HG02970 (cell line): Measurements from ENCODE around the gene SLC1A7.

Experiments
- ATAC-seq: cut with Tn5 transposase; IDR thresholded peaks from one replicate; pipeline ENCODE4 v1.9.1; 2021; ENCODE audit warnings: mild to moderate bottlenecking, moderate library complexity, moderate number of reproducible peaks; ENCODE audit not compliant: unreplicated experiment, low FRiP score

SLC1A7 gene

DNA sequence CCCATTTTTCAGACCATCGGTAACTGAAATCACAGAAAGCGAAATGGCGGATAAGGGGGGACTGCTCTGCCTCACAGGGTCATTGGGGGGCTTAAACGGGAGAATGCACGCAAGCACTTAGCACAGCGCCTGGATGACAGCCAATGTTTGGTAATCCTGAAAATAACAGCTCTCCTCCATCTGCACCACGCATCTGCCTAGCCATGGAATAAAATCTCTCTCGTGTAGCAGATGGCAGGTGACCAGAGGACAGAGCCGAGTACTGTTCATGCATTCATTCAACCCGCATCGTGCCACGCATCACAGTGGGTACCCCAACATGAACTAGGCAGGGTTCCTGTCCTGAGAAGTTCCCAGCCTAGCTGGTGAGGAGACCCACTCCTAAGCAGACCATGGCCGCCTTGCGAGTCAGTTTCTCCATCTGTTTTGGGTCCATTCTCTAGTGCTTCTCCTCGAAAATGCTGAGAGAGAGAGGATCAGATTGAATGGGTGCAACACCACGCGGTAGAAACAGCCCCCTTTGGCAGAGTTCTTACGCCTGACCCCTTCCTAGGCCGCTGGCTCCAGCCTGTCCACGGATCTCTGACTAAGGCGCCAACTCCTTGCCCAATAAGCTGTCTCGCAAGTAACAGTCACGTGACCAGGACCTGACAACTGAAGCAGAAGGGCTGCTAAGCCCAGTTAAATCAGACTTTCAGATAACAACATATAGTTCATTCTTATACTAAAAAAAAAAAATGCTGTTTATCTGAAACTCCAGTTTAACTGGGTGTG lies 7.3 kb downstream of the SLC1A7 start:
- ATAC-seq = no peak

DNA sequence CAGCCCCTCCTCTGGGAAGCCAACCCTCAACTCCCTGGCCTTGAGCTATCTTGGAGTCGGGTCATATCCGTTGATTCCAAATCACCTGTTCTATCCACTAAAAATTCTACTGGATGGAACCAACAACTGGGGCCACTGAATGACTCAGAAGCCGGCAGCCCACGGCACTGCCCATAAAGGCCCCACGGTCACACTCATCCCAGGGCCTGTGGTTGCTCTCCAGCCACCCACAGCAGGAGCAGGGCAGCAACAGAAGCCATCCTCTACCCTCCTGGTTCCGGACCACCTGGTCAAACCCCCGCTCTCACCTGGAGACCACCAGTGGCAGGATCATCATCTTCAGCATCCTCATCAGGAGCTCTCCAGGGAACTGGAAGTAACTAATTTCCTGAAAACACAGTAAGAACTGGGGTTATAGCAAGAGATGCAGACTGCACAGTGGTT lies 8.4 kb downstream of the SLC1A7 start:
- ATAC-seq = no peak

DNA sequence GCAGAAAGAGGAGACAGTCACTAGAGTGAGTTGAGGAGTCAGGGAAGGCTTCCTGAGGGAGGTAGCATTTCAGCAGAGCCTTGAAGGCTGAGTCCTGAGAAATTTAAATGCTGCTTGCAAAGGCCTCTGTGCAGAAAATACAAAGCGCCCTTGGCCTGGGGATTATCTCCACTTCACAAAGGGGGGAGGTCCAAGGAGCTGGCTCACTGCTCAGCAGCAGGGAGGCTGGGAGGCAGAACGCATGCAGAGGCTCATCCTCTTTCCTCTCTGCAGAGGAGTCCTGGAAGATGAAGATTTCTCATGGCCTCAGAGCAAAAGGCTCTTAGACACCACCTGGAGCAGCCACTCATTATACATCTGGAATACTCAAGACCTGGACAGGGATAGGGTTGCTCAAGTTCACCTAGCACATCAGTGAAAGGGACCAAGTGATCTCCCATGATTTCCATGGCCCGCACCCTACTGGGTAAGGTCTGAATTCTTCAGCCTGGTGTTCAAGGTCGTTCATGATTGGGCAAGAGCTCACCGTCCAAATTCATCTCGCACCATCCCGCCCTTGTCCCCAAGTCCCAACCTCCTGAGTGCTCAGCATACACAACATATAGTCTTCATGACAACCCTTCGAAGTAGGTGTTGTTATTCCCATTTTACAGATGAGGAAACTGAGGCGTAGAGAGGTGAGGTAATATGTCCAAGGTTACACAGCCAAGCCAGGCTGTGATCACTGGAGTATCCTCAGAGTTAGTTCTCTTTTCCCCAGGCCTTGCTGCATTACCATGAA lies 9.0 kb downstream of the SLC1A7 start:
- ATAC-seq = no peak

DNA sequence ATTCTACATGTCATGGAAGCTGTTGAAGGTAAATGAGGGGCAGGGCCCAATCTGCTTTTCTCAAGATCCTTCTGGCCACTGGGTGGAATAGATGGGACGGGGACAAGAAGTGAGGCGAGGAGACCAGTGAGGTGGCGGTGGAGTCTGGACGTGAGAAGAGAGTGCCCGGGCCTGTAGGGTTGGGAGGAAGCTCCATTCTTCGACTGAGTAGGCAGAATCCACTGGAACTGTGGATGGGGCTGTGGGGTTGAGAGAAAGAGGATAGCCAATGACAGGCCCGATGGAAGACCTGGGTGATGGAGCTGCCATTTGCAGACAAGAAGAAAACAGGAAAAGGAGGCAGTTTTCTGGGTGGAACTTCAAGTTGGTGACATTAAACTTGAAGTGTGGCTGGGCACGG lies 10.3 kb downstream of the SLC1A7 start:
- no peak for ATAC-seq

DNA sequence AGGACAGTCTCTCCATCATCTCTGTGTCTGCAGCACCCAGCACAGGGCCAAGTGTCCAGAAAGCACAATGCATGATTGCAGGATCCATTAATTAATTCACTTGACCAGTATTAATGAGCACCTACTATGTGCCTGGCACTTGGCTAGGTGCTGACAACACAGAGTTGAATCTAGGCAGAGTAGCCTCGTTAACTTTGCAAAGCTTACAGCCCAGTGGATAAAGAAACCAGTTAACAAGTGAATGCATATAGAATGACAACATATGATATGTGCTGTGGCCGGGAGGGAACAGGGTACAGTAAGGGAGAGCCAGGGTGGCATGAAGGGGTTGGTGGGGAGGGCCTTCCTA lies 10.9 kb downstream of the SLC1A7 start:
- no peak for ATAC-seq

DNA sequence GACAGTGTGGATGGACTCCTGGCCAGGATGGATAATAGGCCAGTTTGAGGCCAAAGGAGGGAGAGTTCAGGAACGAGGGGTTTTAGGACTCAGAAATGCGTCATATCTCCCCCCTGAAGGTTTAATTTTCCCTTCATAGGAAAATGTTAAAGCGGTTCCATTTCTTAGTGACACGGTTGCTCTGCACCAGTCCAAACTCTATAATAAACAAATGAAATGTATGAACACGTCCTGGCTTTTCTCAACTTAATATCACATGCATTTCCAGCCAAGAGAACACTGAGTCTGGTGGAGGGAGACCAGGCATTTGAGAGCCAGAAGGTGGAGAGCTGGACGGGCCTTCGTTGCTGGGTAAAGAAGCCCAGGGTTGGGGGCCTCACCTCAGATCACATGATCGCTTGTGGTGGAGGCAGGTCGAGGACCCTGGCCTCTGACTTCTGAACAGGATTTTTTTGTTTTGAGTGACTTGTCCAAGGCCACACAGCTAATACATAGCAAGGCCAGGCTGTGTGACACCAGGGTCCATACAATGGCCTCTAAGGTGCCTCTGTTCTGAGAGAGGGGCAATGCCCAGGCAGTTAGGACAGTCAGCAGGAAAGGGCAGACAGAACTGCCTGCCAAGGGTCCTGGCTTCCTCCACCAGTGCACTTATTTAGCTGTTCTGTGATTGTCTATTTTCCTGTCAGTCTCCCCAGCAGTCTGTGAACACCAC lies 11.4 kb downstream of the SLC1A7 start:
- ATAC-seq = no peak

DNA sequence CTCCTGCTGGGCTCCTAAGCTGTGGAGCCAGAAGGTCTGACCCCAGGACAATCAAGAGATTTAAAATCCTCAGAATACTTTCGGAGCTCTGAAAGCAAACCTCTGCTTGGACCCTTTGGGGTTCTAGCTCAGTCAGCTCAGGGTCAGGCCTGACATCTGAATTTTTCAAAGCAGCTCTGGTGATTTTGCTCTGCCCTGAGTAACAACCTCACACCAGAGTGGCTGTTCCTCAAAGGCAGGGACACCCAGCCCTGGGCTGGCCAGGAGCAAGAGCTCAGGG lies 11.9 kb downstream of the SLC1A7 start:
- no peak for ATAC-seq

DNA sequence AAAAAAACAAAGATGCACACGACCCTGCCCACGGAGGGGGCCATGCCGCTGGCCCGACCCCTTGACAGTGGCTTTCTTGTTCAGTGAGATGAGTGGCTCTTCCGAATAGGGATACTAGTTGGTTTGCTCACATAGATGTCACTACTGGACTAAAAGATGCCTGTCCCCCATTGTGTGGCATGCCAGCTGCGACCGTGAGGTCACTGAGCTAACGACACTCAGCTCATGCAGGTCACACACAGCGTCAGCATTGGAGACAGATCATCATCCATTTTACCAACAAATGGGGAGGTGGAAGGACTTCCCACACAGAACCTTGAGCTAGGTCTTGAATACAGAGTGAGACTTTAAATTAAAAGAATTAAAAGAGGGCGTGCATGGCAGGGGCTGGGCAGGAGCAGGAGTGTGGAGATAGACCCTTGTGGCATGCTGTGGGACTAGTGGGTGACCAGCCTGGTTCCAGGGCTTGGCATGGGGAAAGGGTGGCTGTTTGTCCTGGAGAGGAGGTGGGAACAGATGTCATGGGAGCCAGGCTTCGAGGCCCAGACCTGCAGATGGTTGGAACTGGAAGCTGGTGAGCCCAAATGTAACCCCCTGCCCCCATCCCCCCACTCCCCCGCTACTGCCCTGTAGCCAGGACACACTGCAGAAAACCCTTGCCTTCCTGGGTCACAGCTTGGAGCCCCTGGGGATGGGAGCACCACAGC lies 12.4 kb downstream of the SLC1A7 start:
- no peak for ATAC-seq

DNA sequence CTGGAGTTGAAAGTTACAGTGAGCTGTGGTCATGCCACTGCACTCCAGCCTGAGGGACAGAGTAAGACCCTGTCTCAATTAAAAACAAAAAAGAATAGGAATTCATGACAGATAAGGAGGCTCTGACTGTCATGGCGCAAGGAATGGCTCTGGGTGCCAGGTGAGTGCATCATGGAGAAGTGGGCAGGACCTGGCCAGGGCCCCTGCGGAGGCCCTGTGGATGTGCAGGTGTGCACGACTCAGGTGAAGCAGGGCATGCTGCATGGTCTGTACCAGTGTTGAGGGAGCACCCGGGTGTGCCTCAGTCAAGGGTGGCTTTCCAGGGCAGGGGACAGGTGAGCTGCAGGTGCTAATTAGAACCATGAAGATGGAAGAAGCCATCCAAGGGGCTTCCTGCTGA lies 14.0 kb downstream of the SLC1A7 start:
- ATAC-seq = no peak

DNA sequence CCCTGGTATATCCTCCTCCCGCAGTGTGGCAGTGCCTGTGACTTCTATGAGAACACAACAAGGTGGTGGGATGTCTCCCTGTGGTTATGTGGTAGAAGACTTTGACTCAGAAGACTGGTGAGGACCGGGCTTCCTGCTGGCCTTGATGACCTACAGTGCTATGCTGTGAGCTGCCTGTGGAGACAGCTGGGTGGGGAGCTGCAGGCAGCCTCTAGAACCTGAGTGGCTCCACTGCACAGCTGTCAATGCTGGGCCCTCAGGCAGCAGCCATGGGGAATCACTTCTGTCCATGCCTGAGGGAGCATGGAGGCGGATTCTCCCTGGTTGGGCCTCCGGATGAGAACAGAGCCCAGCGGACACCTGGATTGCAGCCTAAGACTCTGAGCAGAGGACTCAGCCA lies 14.9 kb downstream of the SLC1A7 start:
- ATAC-seq = no peak

DNA sequence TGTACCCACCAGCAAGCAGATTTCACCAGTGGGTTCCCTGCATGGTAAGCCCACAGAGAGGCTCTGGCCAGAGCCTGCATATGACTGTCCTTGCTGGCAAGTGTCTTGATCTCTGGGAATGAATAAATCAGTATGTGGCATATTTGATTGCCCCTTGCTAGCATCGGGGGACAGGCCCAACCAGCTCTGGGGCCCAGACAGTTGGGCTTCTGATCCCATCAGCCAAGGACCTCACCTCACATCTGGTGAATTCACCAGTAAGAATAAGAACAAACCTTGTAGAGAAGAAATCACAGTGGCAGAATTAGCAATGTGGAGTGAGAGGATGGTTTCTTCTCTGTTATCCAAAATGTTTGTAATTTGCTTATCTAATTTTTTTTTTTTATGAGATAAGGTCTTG lies 15.9 kb downstream of the SLC1A7 start:
- no peak for ATAC-seq

DNA sequence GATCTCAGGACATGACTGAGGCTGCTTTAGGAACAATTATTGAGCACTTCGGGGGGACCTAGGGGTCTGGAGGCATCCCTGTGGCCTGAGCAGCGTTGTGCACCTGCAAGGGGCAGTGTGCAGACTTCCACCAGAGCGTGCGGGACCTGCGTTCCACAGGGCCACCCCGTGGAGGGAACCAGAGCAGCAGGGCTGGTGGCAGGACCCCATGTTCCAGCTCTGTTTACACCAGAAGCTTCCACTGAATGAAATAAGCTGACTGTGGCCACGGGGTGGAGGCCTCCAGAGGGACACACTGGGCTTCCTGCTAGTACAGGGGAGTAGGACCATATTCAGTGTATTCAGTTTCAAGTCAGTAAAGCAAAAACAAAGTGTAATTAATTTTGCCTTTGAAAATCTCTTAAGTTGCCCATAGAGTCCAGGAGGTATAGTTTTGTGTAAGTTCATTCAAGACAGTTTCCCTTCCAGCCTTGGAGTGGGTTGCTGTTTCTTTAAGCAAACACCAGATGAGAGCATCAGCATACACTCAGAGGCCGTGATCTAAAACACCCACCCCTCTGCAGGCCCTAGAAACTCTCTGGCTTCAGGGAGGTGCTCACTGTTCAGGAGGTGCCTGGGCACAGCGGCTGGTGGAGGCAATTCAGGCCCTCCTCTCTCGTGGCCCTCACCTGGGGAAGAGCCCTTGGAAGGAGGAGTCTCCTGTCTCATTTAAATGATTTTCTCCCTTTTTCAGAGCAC lies 16.6 kb downstream of the SLC1A7 start:
- no peak for ATAC-seq

DNA sequence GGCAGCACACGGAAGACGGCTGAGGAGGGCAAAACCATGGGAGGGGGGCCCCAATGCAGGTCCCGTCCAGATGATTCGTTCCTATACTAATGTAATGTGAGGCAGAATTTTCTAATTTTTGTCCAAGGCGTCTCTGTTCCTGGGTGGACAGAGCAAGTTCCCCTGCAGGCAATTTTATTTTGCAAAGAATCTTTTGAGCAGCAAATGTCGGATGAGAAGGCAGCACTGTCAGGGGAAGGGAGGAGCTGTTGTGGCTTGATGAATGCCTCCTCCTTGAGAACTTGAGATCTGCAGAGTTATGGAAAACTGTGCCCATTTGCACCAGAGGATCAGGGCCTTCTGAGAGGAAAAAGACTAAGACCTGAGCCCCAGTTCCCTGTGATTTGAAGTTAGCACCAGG lies 17.3 kb downstream of the SLC1A7 start:
- ATAC-seq = no peak

DNA sequence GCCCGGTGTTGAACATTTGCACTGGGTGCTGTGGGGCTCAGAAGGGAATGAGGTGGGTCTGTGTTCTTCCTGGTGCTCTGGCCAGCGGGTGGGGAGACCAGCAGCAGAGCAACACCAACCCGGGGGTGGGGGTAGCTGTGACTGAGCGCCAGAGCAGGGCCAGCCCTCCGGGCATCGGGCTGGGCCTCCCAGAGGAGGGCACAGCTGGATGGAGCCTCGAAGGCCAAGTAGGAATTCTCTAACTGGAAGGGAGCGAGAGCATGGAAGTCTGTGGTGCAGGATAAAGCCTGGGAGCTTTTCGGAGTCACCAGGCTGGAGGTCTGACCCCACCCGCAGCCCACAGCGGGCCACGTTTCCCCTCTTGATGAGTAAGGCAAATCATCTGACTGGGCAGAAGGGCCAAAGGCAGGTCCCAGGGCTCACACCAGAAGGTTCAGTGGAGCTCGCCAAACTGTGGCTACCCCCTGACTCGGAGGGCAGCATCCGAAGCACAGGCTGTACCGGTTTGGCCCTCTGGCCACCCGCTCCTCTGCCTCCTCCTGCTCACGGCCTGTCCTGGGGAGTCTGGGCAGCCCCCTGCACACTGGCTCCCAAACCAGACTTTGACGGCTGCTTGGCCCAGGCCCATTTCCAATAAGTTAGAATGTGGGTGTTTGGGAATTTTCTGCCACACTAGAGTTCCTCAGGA lies 18.8 kb downstream of the SLC1A7 start:
- no peak for ATAC-seq

DNA sequence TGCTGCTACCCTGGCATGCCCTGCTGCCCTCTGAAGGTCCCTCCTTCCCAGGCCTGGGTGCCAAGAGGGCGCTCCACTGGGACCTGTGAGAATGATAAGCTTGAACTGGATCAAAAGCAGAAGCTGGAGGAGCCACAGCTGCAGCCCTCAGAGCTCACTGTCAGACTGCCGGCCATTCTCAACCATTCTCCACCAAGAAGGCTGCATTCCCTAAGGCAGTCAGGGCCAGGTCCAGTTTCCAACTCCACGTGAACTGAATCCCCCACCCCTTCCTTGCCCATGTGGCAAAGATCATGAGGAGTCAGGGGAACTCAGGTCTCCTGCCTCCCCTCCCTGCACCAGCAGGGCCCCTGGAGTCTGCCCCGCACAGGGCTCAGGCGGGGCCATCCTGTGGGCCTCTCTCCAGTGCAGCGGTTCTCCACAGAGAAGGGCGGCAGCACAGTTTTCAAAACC lies 19.5 kb downstream of the SLC1A7 start:
- ATAC-seq = no peak

DNA sequence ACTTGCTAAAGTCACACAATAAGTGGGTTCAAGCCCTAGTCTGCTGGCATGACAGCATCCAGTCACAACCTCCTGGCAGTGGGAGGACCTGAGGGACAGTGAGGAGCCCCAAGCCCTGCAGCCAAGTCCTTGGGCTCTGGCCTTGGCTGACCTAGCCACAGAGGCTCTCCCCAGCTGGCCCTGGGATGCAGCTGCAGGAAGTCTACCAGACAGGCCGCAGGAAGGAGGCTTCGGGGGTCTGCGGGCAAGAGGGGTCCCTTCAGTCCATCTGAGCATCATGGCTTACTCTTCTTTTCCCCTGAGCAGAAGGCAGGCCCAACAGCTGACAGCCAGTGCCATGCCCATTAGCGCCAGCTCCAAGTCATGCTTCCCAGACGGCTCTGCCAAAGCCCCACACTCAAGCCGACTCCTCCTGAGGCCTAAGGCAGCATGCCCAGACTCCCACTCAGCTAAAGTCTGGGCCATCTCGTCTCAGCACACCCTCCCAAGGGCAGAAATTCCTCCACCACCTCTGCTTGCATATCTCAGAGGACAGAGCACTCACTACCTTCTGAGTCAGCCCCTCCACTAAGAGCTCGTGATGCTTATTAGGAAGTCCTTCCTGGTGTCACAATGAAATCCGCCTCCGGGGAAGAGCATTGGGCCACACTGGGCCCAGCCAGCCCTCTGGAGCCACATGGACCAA lies 20.1 kb downstream of the SLC1A7 start:
- ATAC-seq = no peak

DNA sequence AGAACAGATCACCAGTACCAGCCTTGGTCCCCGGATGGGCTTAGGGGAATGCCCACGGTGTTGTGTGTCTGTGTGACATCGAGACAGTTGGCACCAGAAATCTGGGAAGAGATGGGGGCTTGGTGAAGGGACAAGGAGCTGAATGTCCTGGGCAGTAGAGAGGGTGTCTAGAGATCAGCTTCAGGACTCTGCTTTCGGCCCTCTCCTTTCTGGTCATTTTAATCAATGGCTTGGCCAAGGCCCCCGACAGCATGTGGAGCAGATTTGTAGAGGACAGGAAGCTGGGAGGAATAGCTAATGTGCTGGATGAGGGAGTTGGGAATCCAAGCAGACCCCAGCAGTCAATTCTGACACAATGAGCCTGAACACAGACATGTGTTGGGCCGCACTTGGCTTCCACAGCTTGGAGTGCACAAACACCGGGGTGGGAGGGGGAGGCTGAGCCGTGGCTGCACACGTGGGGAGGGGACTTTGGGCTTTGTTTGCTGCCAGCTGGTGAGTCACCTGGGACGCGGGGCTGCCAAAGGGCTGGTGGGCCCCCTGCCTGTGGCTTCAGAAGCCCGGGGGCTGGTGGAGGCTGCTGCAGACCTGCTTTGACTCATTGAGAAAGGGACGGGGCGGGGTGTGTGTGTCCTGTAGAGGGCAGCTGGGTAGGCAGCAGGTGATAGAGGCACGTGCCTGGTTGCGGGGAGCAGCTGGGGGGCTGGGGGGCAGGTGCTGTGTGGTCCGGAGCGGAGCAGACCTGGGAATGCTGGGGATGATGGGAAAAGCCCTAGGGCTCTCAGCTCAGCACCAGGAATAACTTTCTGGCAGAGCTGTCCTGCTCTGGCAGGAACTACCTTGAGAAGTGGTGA lies 20.9 kb downstream of the SLC1A7 start:
- no peak for ATAC-seq

DNA sequence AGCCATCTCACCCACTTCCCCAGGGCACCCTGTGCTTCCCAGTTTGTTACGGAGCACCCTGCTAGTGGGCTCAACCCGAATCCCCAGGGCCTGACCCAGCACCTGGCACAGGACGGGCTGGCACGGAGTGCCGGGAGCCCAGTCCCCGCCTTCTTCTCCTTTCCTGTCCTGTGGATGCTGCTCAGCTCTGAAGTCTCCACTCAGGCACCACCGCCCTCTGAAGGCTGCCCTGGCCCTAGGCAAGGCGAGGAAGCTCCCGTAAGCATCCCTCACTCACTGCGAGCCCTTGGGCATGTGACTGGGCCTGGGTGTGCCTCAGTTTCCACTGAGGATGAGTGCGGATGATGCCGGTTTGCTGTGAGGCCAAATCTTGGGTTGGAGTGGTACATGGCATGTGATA lies 21.8 kb downstream of the SLC1A7 start:
- ATAC-seq = no peak
